ENCODE measurements around the gene DDAH2.
A peak's percentile ranks its signal among the peaks of the same experiment; 100 is the strongest.

Gene DDAH2

DNA sequence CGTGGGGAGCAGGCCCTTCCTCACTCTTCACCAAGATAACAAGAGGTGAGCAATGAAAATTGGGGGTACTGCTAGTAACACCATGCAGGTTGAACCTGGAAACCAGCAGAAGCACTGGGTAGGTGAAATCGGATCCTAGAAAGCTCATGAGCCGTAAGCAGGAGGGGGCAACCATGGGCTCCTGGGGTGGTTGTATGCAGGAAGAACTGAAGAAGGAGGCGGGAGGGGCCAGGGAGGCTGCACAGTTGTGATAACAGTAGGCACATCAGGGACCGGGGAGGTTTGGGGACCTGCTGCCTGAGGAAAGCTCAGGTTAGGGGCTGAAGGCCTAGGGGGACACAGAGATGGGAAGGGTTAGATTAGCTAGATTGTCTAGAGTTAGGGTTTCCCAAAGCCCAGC is 42.6 kb downstream of the DDAH2 start:
- TF ChIP-seq, protein P1, sequence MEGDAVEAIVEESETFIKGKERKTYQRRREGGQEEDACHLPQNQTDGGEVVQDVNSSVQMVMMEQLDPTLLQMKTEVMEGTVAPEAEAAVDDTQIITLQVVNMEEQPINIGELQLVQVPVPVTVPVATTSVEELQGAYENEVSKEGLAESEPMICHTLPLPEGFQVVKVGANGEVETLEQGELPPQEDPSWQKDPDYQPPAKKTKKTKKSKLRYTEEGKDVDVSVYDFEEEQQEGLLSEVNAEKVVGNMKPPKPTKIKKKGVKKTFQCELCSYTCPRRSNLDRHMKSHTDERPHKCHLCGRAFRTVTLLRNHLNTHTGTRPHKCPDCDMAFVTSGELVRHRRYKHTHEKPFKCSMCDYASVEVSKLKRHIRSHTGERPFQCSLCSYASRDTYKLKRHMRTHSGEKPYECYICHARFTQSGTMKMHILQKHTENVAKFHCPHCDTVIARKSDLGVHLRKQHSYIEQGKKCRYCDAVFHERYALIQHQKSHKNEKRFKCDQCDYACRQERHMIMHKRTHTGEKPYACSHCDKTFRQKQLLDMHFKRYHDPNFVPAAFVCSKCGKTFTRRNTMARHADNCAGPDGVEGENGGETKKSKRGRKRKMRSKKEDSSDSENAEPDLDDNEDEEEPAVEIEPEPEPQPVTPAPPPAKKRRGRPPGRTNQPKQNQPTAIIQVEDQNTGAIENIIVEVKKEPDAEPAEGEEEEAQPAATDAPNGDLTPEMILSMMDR (IDR thresholded peaks at IDR 0.05; ENCODE audit: low read depth, low read length): no peak
- no peak for DNase-seq (ENCODE audit: extremely low read depth, low read depth)

DNA sequence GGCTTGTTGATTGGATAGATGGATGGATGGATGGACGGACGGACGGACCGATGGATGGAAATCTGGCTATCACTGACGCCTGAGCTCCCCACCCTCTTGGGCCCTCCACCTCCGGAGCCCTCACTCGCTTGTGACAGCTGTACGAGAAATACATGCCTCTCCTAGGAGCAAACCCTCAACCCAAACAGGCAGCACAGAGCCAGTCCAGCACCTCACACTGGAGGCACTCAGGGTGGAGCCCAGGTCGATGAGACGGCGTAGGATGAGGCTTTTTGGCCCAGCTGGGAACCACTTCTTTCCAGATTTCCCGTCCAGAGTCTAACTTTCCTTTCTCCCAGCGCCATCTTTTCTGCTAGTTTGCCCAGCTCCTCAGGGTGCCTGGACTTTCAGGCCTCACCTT is 45.5 kb downstream of the DDAH2 start:
- TF ChIP-seq, protein P1 (IDR thresholded peaks at IDR 0.05; ENCODE audit: low read depth, low read length): no peak
- no peak for DNase-seq (ENCODE audit: extremely low read depth, low read depth)

DNA sequence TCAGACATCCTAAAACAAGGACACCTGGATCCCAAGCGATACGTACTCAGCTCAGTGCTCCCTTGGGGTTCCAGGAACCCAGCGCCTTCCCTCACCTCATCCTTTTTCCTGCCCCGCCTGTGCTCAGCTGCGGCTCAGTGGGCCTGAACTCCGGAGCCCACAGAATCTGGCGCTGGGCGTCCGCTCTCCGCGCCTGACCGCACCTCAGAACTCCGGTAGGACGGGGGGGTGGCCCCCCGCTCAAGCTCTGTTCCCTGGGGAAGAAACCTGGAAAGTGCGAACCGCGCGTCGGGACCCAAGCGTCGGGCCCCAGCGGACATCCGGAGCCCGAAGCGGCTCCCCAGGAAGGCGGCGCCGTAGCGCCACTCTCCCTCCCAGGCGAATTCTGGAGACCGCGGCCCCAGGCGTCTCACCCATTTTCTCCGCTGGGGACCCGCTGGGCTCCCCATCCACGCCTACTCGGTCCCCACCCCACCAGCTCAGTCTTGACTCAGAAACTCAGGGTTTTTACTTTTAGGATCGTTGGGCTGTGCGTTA is 47.9 kb downstream of the DDAH2 start:
- TF ChIP-seq, protein P1 (IDR thresholded peaks at IDR 0.05; ENCODE audit: low read depth, low read length): peak; percentile 26
- no peak for DNase-seq (ENCODE audit: extremely low read depth, low read depth)

DNA sequence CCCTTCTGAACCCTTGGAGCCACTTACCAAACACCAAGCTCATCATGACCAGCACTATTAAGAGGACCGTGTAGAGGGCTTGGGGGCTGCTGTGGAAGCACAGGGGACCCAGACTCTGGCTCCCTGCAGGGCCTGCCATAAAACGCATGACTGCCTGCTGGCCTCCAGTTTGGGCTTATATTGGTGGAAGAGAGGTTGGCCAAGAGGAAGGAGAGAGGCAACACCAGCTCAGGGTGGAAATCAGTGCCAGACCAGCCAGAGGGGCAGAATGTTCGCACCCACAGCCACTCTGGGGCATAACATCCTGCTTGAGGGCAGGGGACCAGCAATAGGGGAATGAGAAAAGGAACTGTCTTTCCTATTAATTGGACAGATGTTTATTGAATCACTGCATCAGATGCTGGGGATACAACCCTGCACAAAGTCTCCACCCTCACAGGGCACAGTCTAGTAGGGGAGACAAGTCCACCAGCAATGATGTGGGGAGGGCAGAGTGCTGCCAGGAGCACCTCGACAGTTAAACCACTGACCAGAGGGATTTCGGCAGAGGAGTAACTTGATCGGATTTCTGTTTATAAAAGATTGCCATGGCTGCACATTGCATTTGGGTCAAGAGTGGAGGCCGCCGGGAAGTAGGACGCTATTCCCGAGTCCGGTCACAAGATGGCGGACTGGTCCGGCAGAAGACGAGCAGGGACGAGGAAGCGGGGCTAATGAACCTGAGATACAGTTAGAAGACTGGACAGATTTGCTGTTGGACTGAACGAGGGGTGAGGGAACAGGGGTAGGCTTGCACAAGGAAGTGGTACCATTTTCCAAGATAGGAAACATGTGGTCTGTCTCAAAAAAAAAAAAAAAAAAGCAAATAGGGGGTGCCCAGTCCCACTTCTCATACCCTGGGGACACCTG is 48.6 kb downstream of the DDAH2 start, which contains the start of gene LY6G5C:
TSS of gene LY6G5C (minus strand) at position 842 of the 909 bp plus-strand sequence. CDS start at position 148, 694 bp downstream.
- DNase-seq (ENCODE audit: extremely low read depth, low read depth): peak; percentile 89
- TF ChIP-seq, protein P1 (IDR thresholded peaks at IDR 0.05; ENCODE audit: low read depth, low read length): peak; percentile 73

DNA sequence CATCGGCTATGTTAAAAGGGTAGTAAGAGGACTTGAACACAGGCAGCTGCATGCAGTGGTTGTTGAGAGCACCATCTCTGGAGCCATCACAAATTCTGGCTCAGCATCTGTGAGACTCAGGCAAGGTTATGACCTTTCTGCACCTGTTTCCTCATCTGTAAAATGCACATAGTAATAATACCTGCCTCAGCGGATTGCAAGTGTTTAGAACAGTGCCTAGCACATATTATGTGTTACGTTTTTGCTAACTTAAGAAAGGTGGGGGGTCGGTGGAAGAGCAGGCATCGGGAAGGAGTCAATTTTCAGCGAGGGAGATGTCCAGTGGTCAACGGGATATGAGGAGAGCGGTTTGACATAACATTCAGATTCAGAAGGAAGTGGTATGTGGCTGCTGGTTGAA is 51.1 kb downstream of the DDAH2 start:
- TF ChIP-seq, protein P1 (IDR thresholded peaks at IDR 0.05; ENCODE audit: low read depth, low read length): no peak

More for the DNA sequence above, 51.1 kb downstream of the DDAH2 start:
- DNase-seq (ENCODE audit: extremely low read depth, low read depth): no peak

Data from AG09319 (cell line).